ENCODE results near the gene DNAI4.
"Not testable (repeated sequence)": the region's sequence is repeated elsewhere in the genome, so short reads cannot be mapped to it uniquely, and the experiment has no call there.

Gene DNAI4

GRCh38 chr1:66929146-66929688 is 4.6 kb upstream of the DNAI4 start:
- in situ Hi-C loops (cut with HindIII; ENCODE audit: low sequenced_read_pairs): no loop called here

GRCh38 chr1:66927528-66927927 is 2.9 kb upstream of the DNAI4 start:
- in situ Hi-C loops (cut with HindIII; ENCODE audit: low sequenced_read_pairs): no loop called here

DNA sequence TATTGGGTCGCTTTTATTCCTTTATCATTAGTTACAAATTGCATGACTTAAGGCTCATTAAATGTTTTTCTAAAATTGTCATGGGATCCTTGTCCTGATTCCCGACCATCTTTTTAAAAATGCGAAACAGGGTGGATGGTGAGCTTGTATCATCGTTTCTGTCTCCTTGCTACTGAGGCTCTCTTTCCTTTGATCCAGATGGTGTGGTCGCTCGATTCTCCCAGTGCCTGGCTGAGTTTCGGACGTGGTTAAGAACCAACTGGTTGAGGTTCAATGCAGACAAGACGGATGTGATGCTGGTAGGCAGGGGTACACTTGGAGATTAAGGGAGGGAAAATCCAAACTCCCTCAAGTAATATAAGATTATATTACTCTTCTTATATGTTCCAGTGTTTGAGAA is 1.3 kb upstream of the DNAI4 start:
- in situ Hi-C loops (cut with HindIII; ENCODE audit: low sequenced_read_pairs): no loop called here

DNA sequence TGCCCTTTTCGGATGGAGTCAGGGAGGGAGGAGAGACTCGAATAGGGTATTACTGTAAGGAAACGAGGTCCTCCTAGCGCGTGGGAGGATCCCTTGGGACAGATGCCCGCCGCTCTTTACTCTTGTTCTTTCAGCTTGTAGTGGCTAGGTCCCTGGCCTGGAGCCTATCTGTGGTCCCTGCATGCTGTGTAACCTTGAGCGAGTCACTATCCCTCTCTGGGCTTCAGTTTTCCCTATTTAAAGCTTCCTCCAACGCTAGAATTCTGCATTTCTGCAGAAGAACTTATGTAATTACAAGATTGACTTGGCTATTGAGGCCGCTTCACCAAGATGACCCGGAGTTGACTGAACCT is 878 bp upstream of the DNAI4 start:
- in situ Hi-C loops (cut with HindIII; ENCODE audit: low sequenced_read_pairs): no loop called here

DNA sequence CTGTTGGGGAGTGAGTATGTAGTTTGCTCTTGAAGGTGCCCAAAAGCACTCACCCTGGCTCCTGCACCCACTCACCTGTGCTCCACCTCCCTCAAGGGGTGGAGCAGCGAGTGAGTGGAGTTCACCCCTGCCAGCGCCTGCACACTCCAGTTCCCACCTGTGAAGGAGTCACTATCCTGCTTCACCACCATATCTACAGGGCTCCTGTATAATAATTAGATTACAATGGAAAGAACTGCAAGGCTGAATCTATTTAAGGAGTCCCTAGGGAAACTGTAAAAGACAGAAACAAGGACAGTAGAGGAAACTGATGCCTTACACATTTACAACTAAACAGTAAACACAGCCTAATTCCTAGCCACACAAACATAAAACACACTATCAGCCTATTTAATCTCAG is 4.1 kb downstream of the DNAI4 start:
- in situ Hi-C loops (cut with HindIII; ENCODE audit: low sequenced_read_pairs): no loop called here

- in situ Hi-C loops (cut with HindIII; ENCODE audit: low sequenced_read_pairs): no loop called here
These were observed 4.8 kb downstream of the DNAI4 start for GRCh38 chr1:66919828-66920227.

GRCh38 chr1:66919063-66919462 is 5.6 kb downstream of the DNAI4 start:
- in situ Hi-C loops (cut with HindIII; ENCODE audit: low sequenced_read_pairs): no loop called here

DNA sequence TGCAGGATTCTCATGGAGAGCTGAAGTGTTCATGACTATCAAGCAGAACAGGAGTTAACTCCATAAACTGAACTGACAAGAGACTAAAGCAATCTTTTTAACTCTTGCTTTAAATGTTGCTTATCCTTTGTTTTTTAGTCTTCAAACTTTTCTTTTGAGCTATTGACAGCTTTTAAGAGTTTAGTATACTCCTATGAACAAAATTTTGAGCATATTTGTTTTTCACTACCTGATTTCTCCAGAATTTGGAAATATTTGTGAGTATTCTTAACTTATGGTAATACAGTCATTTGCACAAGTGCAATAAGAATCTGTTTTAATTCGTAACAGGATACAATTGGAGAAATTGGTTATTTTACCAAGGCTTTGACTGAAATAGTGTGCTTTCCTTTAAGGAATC is 7.2 kb downstream of the DNAI4 start:
- in situ Hi-C loops (cut with HindIII; ENCODE audit: low sequenced_read_pairs): no loop called here

DNA sequence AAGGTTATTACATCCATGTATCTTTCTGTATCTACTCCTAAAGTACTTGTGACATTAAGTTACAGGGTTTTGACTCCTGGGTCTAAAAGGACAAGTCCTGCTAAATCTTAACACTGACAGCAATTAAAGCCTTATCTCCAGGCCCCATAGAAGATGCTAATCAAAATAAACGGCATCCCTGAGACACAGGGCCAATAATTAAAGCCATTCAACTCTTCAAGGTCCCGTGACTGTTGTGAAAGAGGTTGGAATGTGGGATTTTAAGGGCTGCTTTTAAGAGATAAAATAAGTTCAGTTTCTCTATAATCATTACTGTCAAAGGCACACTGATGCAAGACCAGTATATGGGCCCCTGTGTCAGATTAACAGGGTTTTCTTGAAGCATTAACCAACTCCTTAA is 8.3 kb downstream of the DNAI4 start:
- in situ Hi-C loops (cut with HindIII; ENCODE audit: low sequenced_read_pairs): no loop called here

DNA sequence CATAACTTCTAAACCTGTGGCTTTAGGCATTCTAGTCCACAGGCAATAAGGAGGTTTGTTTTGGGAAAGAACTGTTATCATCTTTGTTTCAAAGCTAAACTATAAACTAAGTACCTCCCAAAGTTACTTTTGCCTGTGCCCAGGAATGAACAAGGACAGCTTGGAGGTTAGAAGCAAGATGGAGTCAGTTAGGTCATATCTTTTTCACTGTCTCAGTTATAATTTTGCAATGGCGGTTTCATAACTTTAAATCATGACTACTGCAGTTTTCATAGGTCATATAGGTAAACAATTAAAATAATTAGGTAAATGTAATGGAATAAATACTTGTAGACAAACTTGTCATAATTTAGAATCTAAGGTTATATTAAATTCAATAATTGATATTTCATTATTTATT is 9.5 kb downstream of the DNAI4 start:
- in situ Hi-C loops (cut with HindIII; ENCODE audit: low sequenced_read_pairs): not testable (repeated sequence)

DNA sequence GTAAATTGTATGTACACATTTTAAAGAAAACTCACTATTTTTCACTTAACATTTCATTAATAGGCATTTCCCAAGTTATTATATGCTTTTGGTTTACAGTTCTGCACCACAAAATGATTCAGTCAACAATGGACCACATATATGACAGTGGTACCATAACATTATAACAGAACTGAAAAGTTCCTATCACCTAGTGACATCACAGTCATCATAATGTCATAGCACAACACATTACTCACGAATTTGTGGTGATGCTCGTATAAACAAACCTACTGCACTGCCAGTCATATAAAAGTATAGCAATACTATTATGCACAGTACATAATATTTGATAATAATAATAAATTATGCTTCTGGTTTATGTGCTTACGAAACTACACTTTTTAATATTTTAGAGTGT is 30.9 kb downstream of the DNAI4 start:
- in situ Hi-C loops (cut with HindIII; ENCODE audit: low sequenced_read_pairs): no loop called here

DNA sequence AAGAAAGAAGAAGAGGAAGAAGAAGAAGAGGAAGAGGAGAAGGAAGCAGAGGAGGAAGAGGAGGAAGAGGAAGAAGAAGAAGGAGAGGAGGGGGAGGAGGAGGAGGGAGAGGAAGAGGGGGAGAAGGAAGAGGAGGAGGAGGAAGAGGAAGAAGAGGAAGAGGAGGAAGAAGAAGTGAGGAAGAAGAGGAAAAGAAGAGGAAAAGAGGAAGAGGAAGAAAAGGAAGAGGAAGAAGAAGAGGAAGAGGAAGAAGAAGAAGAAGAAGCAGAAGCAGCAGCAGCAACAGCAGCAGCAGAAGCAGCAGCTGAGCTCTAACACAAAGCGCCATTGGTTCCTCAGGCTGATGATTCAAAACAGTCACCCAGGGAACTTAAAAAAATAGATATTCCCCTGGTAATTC is 34.0 kb downstream of the DNAI4 start:
- in situ Hi-C loops (cut with HindIII; ENCODE audit: low sequenced_read_pairs): no loop called here

- in situ Hi-C loops (cut with HindIII; ENCODE audit: low sequenced_read_pairs): no loop called here
These were observed 35.6 kb downstream of the DNAI4 start for GRCh38 chr1:66889030-66889429.

DNA sequence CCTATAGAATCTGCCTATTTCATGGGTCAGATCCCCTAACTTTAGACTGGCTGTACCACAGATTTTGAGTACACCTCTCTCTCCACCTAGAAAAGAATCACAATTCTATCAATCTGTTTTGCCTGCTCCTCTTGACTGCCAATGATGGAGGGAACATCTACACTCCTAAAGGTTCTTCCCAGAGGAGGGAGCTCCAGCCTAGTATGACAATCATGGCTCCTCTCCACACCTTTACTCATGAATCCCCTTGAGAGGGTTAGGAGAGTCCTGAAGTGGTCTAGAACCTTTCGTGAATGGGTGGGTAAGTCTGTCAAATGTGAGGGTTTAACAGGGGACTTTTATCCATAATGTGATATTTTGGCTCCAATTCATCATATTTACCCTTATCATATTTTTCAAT is 48.0 kb downstream of the DNAI4 start:
- in situ Hi-C loops (cut with HindIII; ENCODE audit: low sequenced_read_pairs): no loop called here

DNA sequence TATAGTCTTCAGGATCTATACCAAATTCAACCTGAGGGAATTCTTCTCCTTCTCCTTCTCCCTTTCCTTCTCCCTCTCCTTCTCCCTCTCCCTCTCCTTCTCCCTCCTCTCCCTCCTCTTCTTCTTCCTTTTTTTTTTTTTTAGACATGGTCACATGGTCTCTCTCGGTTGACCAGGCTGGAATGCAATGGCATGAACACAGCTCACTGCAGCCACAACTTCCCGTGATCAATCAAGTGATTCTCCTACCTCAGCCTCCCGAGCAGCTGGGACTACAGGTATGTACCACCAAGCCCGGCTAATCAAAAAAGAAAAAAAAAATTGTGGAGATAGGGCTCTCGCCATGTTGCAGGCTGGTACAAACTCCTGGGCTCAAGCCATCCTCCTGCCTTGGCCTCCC is 51.5 kb downstream of the DNAI4 start:
- in situ Hi-C loops (cut with HindIII; ENCODE audit: low sequenced_read_pairs): no loop called here

GRCh38 chr1:66872024-66872423 is 52.6 kb downstream of the DNAI4 start:
- in situ Hi-C loops (cut with HindIII; ENCODE audit: low sequenced_read_pairs): not testable (repeated sequence)

DNA sequence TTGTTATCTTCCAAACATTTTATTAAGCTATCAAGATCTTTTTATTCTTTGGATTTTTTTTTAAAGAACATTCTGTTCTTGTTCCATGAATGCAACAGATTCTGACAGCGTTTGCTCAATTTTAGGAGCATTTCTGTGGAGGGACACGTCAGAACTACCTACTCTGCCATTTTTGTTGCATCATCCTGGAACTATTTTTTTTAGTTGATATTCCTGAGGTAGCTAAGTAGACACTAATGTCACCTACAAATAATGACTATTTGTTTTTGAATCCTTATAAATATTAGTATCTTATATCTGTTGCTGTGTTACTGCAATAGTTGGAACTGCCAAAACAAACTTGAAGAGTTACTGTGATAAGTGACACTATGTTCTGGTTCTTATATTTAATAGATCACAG is 57.2 kb downstream of the DNAI4 start:
- in situ Hi-C loops (cut with HindIII; ENCODE audit: low sequenced_read_pairs): no loop called here

GRCh38 chr1:66860529-66860928 is 64.1 kb downstream of the DNAI4 start:
- in situ Hi-C loops (cut with HindIII; ENCODE audit: low sequenced_read_pairs): no loop called here

DNA sequence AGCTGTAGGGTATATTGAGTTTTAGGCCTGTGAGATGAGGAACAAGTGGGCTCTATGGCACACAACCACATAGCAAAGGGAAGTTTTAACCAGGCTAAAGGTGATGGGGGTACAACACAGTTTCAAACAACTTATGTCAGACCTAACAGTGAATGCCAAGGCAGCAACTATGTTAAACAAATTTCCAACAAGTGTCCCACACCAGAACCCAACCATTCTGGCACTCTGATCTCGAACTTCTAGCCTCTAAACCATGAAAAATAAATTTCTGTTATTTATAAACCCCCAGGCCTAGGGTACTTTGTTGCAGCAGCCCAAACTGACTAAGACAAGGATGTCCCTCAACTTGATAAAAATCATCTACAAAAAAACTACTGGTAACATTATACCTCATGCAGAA is 71.3 kb downstream of the DNAI4 start:
- in situ Hi-C loops (cut with HindIII; ENCODE audit: low sequenced_read_pairs): no loop called here

DNA sequence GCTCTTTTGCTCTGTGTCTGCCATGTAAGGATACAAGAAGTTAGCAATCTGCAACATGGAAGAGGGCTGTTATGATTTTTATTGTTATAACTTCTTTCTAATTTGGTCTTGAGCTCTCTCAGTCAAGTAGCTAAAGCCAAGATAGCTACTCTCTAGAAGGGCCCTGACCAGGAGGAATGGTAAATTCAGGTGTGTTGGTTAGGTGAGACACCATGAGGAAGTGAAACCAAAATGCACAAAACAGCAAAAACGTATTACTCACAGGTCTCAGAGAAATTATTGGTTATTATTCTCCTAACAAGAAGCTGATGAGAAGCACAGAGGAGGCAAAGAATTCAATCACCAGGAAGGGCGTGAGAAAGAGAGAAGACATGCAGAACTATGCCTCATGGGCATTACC is 71.8 kb downstream of the DNAI4 start:
- in situ Hi-C loops (cut with HindIII; ENCODE audit: low sequenced_read_pairs): no loop called here

DNA sequence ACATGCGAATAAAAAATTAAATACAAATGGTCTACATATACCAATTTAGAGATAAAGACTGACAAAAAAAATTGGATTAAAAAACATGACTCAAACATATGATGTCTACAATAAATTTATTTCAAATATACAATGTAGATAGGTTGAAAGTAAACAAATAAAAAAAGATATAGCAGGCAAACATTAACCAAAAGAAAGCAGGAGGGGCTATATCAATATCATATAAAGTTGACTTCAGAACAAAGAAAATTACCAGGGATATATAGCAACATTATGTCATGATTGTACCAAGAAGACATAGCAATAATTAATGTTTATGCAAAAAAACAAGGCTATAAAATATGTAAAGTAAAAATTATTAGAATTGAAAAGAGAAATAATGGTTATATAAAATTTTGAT is 73.7 kb downstream of the DNAI4 start:
- in situ Hi-C loops (cut with HindIII; ENCODE audit: low sequenced_read_pairs): no loop called here

DNA sequence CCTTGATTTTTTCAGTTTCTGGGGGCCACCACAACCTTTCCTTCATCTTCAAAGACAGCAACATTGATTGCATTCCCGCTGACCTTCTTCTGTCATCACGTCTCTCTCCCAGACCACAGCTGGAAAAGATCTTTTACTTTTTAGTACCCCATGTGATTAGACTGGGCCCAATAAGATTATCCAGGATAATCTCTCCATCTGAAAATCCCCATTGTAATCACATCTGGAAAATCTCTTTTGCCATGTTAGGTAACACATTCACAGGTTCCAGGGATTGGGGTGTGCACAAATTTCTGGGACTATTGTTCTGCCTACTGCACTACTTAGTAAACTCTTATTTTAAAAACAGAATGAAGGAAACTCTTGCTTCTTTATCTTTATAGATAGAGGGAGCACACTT is 76.5 kb downstream of the DNAI4 start:
- in situ Hi-C loops (cut with HindIII; ENCODE audit: low sequenced_read_pairs): no loop called here

DNA sequence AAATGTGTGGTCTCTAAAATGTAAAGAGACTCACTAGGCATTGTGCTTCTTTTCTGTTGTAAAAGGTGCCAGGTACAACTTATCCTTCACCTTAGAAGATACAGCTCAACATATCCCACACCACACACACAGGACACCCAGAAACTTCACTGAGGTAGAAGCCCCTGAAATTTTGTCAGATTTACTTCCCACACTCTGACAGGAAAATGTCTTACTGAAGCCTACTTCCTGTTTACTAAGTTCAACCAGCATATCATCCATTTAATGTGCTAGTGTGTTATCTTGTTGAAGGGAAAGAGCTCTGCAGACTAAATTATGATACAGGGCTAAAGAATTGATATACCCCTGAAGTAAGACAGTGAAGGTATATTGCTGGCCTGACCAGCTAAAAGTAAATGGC is 83.7 kb downstream of the DNAI4 start:
- in situ Hi-C loops (cut with HindIII; ENCODE audit: low sequenced_read_pairs): no loop called here

GRCh38 chr1:66834926-66835325 is 89.7 kb downstream of the DNAI4 start:
- in situ Hi-C loops (cut with HindIII; ENCODE audit: low sequenced_read_pairs): no loop called here

All from DLD1 (cell line).